Cerebellar nuclear complex (tissue), 1 donor: ENCODE results near the gene MPP7.
"Not testable (repeated sequence)": the region's sequence is repeated elsewhere in the genome, so short reads cannot be mapped to it uniquely, and the experiment has no call there.

ENCODE experiments used
- DNase-seq, 2 experiments: peaks; one replicate each; lab custom pipeline; 2025; lab: John Stamatoyannopoulos, UW

The MPP7 gene

GRCh38 chr10:28302638-28303488, at the start of gene MPP7:
Gene MPP7, minus strand, starts transcription at chr10:28303064. Its CDS starts 64,460 bp downstream, at chr10:28238604.
- peak; percentile 93 to 97 for DNase-seq

- no peak for DNase-seq
These were observed 47.0 kb upstream of the MPP7 start for GRCh38 chr10:28349892-28350291.

- no peak for DNase-seq
These were observed 41.4 kb upstream of the MPP7 start for GRCh38 chr10:28343987-28344895.

GRCh38 chr10:28343252-28343651, 40.4 kb upstream of the MPP7 start:
- DNase-seq: no peak

- not testable (repeated sequence) for DNase-seq
These were observed 38.8 kb upstream of the MPP7 start for GRCh38 chr10:28341679-28342078.

- DNase-seq: no peak
These were observed 29.9 kb upstream of the MPP7 start for GRCh38 chr10:28332726-28333125.

- DNase-seq: no peak
These were observed 29.0 kb upstream of the MPP7 start for GRCh38 chr10:28331841-28332240.

GRCh38 chr10:28331066-28331465, 28.2 kb upstream of the MPP7 start:
- DNase-seq: no peak

- no peak for DNase-seq
These were observed 25.5 kb upstream of the MPP7 start for GRCh38 chr10:28328346-28328745.

- DNase-seq: no peak
These were observed 24.6 kb upstream of the MPP7 start for GRCh38 chr10:28327491-28327880.

GRCh38 chr10:28326516-28327490, 23.9 kb upstream of the MPP7 start:
- DNase-seq: peak; percentile 4 to 16

- DNase-seq: no peak
These were observed 17.9 kb upstream of the MPP7 start for GRCh38 chr10:28320799-28321198.

GRCh38 chr10:28320090-28320489, 17.2 kb upstream of the MPP7 start:
- DNase-seq: no peak

GRCh38 chr10:28319061-28319460, 16.2 kb upstream of the MPP7 start:
- not testable (repeated sequence) for DNase-seq

GRCh38 chr10:28318626-28319025, 15.8 kb upstream of the MPP7 start:
- DNase-seq: no peak

- DNase-seq: peak; percentile 34 to 70
These were observed 14.9 kb upstream of the MPP7 start for GRCh38 chr10:28317760-28318159.

- DNase-seq: no peak
These were observed 13.8 kb upstream of the MPP7 start for GRCh38 chr10:28316696-28317095.

GRCh38 chr10:28315140-28315539, 12.3 kb upstream of the MPP7 start:
- DNase-seq: no peak

- DNase-seq: no peak
These were observed 11.3 kb upstream of the MPP7 start for GRCh38 chr10:28314211-28314610.

- no peak for DNase-seq
These were observed 9.7 kb upstream of the MPP7 start for GRCh38 chr10:28312572-28312971.

GRCh38 chr10:28311104-28311503, 8.2 kb upstream of the MPP7 start:
- DNase-seq: no peak

GRCh38 chr10:28307267-28307666, 4.4 kb upstream of the MPP7 start:
- peak in 1 of 2 experiments; percentile 24 for DNase-seq
